Measurements from ENCODE around the gene COL23A1.
"Not testable (repeated sequence)": the region's sequence is repeated elsewhere in the genome, so short reads cannot be mapped to it uniquely, and the experiment has no call there.

The COL23A1 gene

GRCh38 chr5:178206166-178207101 lies 383.8 kb downstream of the COL23A1 start:
- no peak for DNase-seq (ENCODE audit: low read depth)

GRCh38 chr5:178205749-178206047 lies 384.5 kb downstream of the COL23A1 start:
- DNase-seq (ENCODE audit: low read depth), result no peak

- DNase-seq (ENCODE audit: low read depth), result no peak
Observed at GRCh38 chr5:178204935-178205748, 385.1 kb downstream of the COL23A1 start.

- peak; percentile 88 for DNase-seq (ENCODE audit: low read depth)
Observed at GRCh38 chr5:178204182-178204934, 385.8 kb downstream of the COL23A1 start, which contains the start of gene HNRNPAB. TSS of gene HNRNPAB (plus strand) at chr5:178204533. CDS start at chr5:178204838, 305 bp downstream.

- DNase-seq (ENCODE audit: low read depth), result no peak
Observed at GRCh38 chr5:178203670-178204181, 386.5 kb downstream of the COL23A1 start.

- no peak for DNase-seq (ENCODE audit: low read depth)
Observed at GRCh38 chr5:178202541-178202940, 387.7 kb downstream of the COL23A1 start.

- no peak for DNase-seq (ENCODE audit: low read depth)
Observed at GRCh38 chr5:178201927-178202235, 388.3 kb downstream of the COL23A1 start.

- peak; percentile 34 for DNase-seq (ENCODE audit: low read depth)
Observed at GRCh38 chr5:178201221-178201926, 388.8 kb downstream of the COL23A1 start.

GRCh38 chr5:178199581-178200434 lies 390.4 kb downstream of the COL23A1 start:
- no peak for DNase-seq (ENCODE audit: low read depth)

- DNase-seq (ENCODE audit: low read depth), result no peak
Observed at GRCh38 chr5:178198706-178199105, 391.5 kb downstream of the COL23A1 start.

- DNase-seq (ENCODE audit: low read depth), result not testable (repeated sequence)
Observed at GRCh38 chr5:178198151-178198550, 392.0 kb downstream of the COL23A1 start.

GRCh38 chr5:178196986-178197385 lies 393.2 kb downstream of the COL23A1 start:
- DNase-seq (ENCODE audit: low read depth), result no peak

GRCh38 chr5:178196281-178196812 lies 393.8 kb downstream of the COL23A1 start:
- DNase-seq (ENCODE audit: low read depth), result no peak

GRCh38 chr5:178194026-178194425 lies 396.2 kb downstream of the COL23A1 start:
- DNase-seq (ENCODE audit: low read depth), result no peak

- no peak for DNase-seq (ENCODE audit: low read depth)
Observed at GRCh38 chr5:178193251-178193809, 396.9 kb downstream of the COL23A1 start.

GRCh38 chr5:178192787-178193186 lies 397.4 kb downstream of the COL23A1 start:
- DNase-seq (ENCODE audit: low read depth), result no peak

GRCh38 chr5:178192244-178192643 lies 397.9 kb downstream of the COL23A1 start:
- no peak for DNase-seq (ENCODE audit: low read depth)

GRCh38 chr5:178191661-178192060 lies 398.5 kb downstream of the COL23A1 start:
- DNase-seq (ENCODE audit: low read depth), result no peak

- DNase-seq (ENCODE audit: low read depth), result no peak
Observed at GRCh38 chr5:178189433-178189832, 400.8 kb downstream of the COL23A1 start.
